K562 (cell line): Measurements from ENCODE around the gene DIP2C. TPM values are rescaled to one million over a fixed set of nuclear protein-coding genes. Genes with fewer than 3 reads are reported as not detected.

Experiments used
- ATAC-seq: fragments of 200-7000 bp; cut with Tn5 transposase; 3 replicates; pipeline ENCODE4 v1.9.1; 2020; ENCODE audit warnings: moderate library complexity
- BruUV-seq: library from RNA; stranded (reverse); fragments of 400-500 nt; replicated peaks from 2 replicates; lab custom pipeline; 2021; lab: Mats Ljungman, UMichigan
- CTCF ChIA-PET: fragments of 300-600 bp; formaldehyde crosslinking; extraction: SDS; loops from one replicate; lab custom pipeline; 2021; ENCODE audit warnings: low intra/inter-chr PET ratio; lab: Yijun Ruan, JAX
- POLR2A ChIA-PET: fragments of 300-600, 350-650 bp; sonication (Branson Sonifier 250); formaldehyde crosslinking; extraction: SDS; loops from one replicate; lab custom pipeline; 2021; ENCODE audit warnings: antibody characterized with exemption, inconsistent platforms; lab: Yijun Ruan, JAX
- DNase-seq, 4 experiments: peaks; one replicate each; pipeline versions ENCODE4 v3.0.0 to v3.0.0-alpha.2; 2011 to 2018; ENCODE audit warnings: low spot score in 3 of 4, mixed read lengths in 3 of 4; ENCODE audit errors: extremely low read depth in 1 of 4
- FAIRE-seq: peaks from 2 replicates; lab custom pipeline; 2011; peaks lifted over from hg19 to GRCh38; lab: Jason Lieb, UNC
- H2AFZ ChIP-seq: 2 replicates; pipeline ENCODE4 v1.6.0; 2011; ENCODE audit warnings: low read depth, low read length, control low read depth, inconsistent platforms
- H3K27ac ChIP-seq: fragments of 200-600 bp; 3 replicates; pipeline ENCODE4 v1.8.0; 2011; ENCODE audit warnings: low read depth, mild to moderate bottlenecking, control low read depth, inconsistent platforms, low read length, moderate library complexity, mixed read lengths; ENCODE audit errors: extremely low read depth
- H3K27me3 ChIP-seq, 2 experiments: fragments of 300-600 bp in 1 of 2; 2 replicates in 1 of 2; 3 replicates in 1 of 2; pipeline versions ENCODE4 v1.6.0 to v1.8.0; 2011; ENCODE audit warnings: inconsistent platforms in 2 of 2, low read length in 2 of 2, mild to moderate bottlenecking in 1 of 2, mixed read lengths in 1 of 2, moderate library complexity in 1 of 2; ENCODE audit not compliant: control insufficient read depth in 2 of 2, insufficient read depth in 2 of 2
- H3K36me3 ChIP-seq: fragments of 300-600 bp; 3 replicates; pipeline ENCODE4 v1.8.0; 2011; ENCODE audit warnings: mild to moderate bottlenecking, low read length, inconsistent platforms; ENCODE audit not compliant: control insufficient read depth, insufficient read depth
- H3K4me1 ChIP-seq, 2 experiments: fragments of 200-600 bp in 1 of 2; replicated peaks in 1 of 2; 2 replicates in 1 of 2; 3 replicates in 1 of 2; pipeline versions ENCODE4 v1.5.1 to v1.8.0; 2011; ENCODE audit warnings: inconsistent platforms in 2 of 2, low read length in 2 of 2, mild to moderate bottlenecking in 1 of 2, mixed read lengths in 1 of 2, moderate library complexity in 1 of 2; ENCODE audit not compliant: control insufficient read depth in 2 of 2, insufficient read depth in 2 of 2
- H3K4me2 ChIP-seq: 2 replicates; pipeline ENCODE4 v1.6.1; 2011; ENCODE audit warnings: low read length, control low read depth, inconsistent platforms, mixed read lengths; ENCODE audit not compliant: insufficient read depth
- H3K4me3 ChIP-seq: fragments of 200-600 bp; sonication (generic), shearing (Covaris generic); 2 replicates; pipeline ENCODE4 v1.5.1; 2016; ENCODE audit warnings: control low read depth, inconsistent platforms
- H3K79me2 ChIP-seq: fragments of 200-600 bp; 3 replicates; pipeline ENCODE4 v1.8.0; 2011; ENCODE audit warnings: low read length, inconsistent platforms; ENCODE audit not compliant: control insufficient read depth, insufficient read depth
- H3K9ac ChIP-seq, 2 experiments: 2 replicates each; pipeline versions ENCODE4 v1.6.0 to v1.6.1; 2011; ENCODE audit warnings: low read depth in 2 of 2, low read length in 2 of 2, control low read depth in 1 of 2, inconsistent platforms in 1 of 2, mild to moderate bottlenecking in 1 of 2, mixed read lengths in 1 of 2; ENCODE audit not compliant: insufficient read depth in 1 of 2
- H3K9me1 ChIP-seq: one replicate; pipeline ENCODE4 v1.6.0; 2011; ENCODE audit warnings: inconsistent platforms, mild to moderate bottlenecking, low read length, moderate library complexity; ENCODE audit not compliant: control insufficient read depth, insufficient read depth
- H3K9me3 ChIP-seq: replicated peaks from 2 replicates; pipeline ENCODE4 v1.5.1; 2011; ENCODE audit warnings: low read depth, low read length, inconsistent platforms; ENCODE audit not compliant: control insufficient read depth, insufficient read depth
- H4K20me1 ChIP-seq: replicated peaks from 2 replicates; pipeline ENCODE4 v1.6.1; 2011; ENCODE audit warnings: low read length, inconsistent platforms, mixed read lengths; ENCODE audit not compliant: control insufficient read depth, insufficient read depth
- HMG20A ChIP-seq: fragments of 450-650 bp; formaldehyde crosslinking; conservative IDR thresholded peaks from 2 replicates; pipeline ENCODE4 v1.4.0; 2020; ENCODE audit warnings: mild to moderate bottlenecking, mixed read lengths
- NUFIP1 ChIP-seq: fragments of 450-650 bp; IDR thresholded peaks from 2 replicates; pipeline ENCODE4 v1.6.1; 2018; ENCODE audit not compliant: partially characterized antibody
- THAP12 ChIP-seq: fragments of 250-450 bp; sonication (Bioruptor Pico); IDR thresholded peaks from 2 replicates; pipeline ENCODE4 v1.9.0; 2021; ENCODE audit warnings: mild to moderate bottlenecking, inconsistent platforms
- TSHZ1 ChIP-seq: fragments of 250-450 bp; sonication (Bioruptor Pico); IDR thresholded peaks from 2 replicates; pipeline ENCODE4 v1.4.0; 2020; ENCODE audit warnings: mild to moderate bottlenecking, moderate library complexity
- ZNF507 ChIP-seq: conservative IDR thresholded peaks from 2 replicates; pipeline ENCODE4 v1.6.1; 2017; ENCODE audit warnings: missing genetic modification characterization, missing compliant biosample characterization
- WGBS: fragments of 100-300 bp; shearing (Covaris generic); methylation state at CpG from one replicate; pipeline ENCODE4 v1.1.6; 2016; ENCODE audit warnings: low coverage, mixed read lengths; ENCODE audit not compliant: insufficient coverage; ENCODE audit errors: missing lambda C conversion rate; 5-methylcytosine and 5-hydroxymethylcytosine counted together
- in situ Hi-C: fragments of 300-500 bp; cut with MboI; formaldehyde crosslinking; loops from 4 replicates; pipeline ENCODE4 v1.15.0; 2018; ENCODE audit warnings: inconsistent platforms, mixed read lengths
- intact Hi-C: fragments of 100-400 bp; cut with micrococcal nuclease; formaldehyde crosslinking; loops from 2 replicates; pipeline ENCODE4 v1.14.2; 2022
- polyA plus RNA-seq, 8 experiments: library from polyadenylated mRNA; depleted of rRNA in 4 of 8; stranded (reverse) in 5 of 8; unstranded in 3 of 8; fragments of >200 nt; fragmentation: Nextera tagmentation in 2 of 8; fragmentation: Illumina TruSeq in 1 of 8; extraction: Ambion mirVana in 2 of 8; extraction: Trizol in 1 of 8; gene quantifications; 2 replicates each; pipeline versions ENCODE4 v1.2.1 to v1.2.3, GENCODE V29; 2011 to 2014; ENCODE audit warnings: inconsistent platforms in 1 of 8, missing spikeins in 1 of 8
- total RNA-seq, 7 experiments: library from RNA; depleted of rRNA in 6 of 7; stranded (reverse); fragments of >200 nt in 6 of 7; fragmentation: Illumina TruSeq in 2 of 7; extraction: Trizol in 2 of 7; gene quantifications; 2 replicates each; pipeline versions ENCODE4 v1.2.1 to v1.2.3, GENCODE V29; 2011 to 2021; ENCODE audit warnings: low replicate concordance in 1 of 7
- TF ChIP-seq, protein P1 (sequence below), 2 experiments: fragments of 450-650 bp; formaldehyde crosslinking in 1 of 2; IDR thresholded peaks; 2 replicates each; pipeline versions ENCODE4 v1.4.0 to v1.6.1; 2014 to 2020; ENCODE audit warnings: mild to moderate bottlenecking in 2 of 2, borderline replicate concordance in 1 of 2, low read depth in 1 of 2

The DIP2C gene
- total and polyA plus RNA-seq, 9 of the 15 experiments (the other 6 are each of a cell fraction or from before 2014, with no cell fraction given), result 0.01 TPM; not detected in 8

GRCh38 chr10:517241-517830 is 172.1 kb downstream of the DIP2C start:
- no TSS peak for BruUV-seq
- H3K9me1 ChIP-seq, result no peaks in the 10 kb centered on the region
- H3K9me3 ChIP-seq, result no peaks in the 10 kb centered on the region
- DNase-seq (no peak), ATAC-seq (no peak), FAIRE-seq (no peak)
- POLR2A ChIA-PET, result no interaction called here
- 1% methylated on average over 11 of the region's 11 CpGs for WGBS
- H3K27ac ChIP-seq, result no peak overlapping the region
- CTCF ChIA-PET, result no interaction called here
- in situ Hi-C loops, result no loop called here
- intact Hi-C loops, result no loop called here
- H3K9ac ChIP-seq, result no peak overlapping the region
- H3K36me3 ChIP-seq, result no peaks in the 10 kb centered on the region
- H3K4me2 ChIP-seq, result no peak overlapping the region
- H3K4me1 ChIP-seq, result peaks cover 0 to 3% of the 10 kb centered on the region in 2 experiments; a peak in 1 of 5 replicates
- no peaks in the 10 kb centered on the region for H3K79me2 ChIP-seq
- no peak overlapping the region for H3K4me3 ChIP-seq
- H3K27me3 ChIP-seq, result peaks cover 22 to 39% of the 10 kb centered on the region in 2 experiments; a peak in 4 of 5 replicates
- H4K20me1 ChIP-seq, result no peaks in the 10 kb centered on the region
- H2AFZ ChIP-seq, result no peak overlapping the region
- no peak for TF ChIP-seq THAP12 (CRISPR knock-in tag)
- TF ChIP-seq HMG20A (CRISPR knock-in tag), result no peak
- no peak for TF ChIP-seq TSHZ1 (CRISPR knock-in tag)
- TF ChIP-seq NUFIP1, result no peak
- TF ChIP-seq, protein P1, sequence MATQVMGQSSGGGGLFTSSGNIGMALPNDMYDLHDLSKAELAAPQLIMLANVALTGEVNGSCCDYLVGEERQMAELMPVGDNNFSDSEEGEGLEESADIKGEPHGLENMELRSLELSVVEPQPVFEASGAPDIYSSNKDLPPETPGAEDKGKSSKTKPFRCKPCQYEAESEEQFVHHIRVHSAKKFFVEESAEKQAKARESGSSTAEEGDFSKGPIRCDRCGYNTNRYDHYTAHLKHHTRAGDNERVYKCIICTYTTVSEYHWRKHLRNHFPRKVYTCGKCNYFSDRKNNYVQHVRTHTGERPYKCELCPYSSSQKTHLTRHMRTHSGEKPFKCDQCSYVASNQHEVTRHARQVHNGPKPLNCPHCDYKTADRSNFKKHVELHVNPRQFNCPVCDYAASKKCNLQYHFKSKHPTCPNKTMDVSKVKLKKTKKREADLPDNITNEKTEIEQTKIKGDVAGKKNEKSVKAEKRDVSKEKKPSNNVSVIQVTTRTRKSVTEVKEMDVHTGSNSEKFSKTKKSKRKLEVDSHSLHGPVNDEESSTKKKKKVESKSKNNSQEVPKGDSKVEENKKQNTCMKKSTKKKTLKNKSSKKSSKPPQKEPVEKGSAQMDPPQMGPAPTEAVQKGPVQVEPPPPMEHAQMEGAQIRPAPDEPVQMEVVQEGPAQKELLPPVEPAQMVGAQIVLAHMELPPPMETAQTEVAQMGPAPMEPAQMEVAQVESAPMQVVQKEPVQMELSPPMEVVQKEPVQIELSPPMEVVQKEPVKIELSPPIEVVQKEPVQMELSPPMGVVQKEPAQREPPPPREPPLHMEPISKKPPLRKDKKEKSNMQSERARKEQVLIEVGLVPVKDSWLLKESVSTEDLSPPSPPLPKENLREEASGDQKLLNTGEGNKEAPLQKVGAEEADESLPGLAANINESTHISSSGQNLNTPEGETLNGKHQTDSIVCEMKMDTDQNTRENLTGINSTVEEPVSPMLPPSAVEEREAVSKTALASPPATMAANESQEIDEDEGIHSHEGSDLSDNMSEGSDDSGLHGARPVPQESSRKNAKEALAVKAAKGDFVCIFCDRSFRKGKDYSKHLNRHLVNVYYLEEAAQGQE (IDR thresholded peaks at IDR 0.05; ENCODE audit: borderline replicate concordance), result no peak
- TF ChIP-seq, protein P1 (CRISPR knock-in tag; IDR thresholded peaks at IDR 0.05; ENCODE audit: low read depth), result no peak
- no peak for TF ChIP-seq ZNF507 (tag)
